ENCODE data around the gene PRKN.

Gene PRKN

DNA sequence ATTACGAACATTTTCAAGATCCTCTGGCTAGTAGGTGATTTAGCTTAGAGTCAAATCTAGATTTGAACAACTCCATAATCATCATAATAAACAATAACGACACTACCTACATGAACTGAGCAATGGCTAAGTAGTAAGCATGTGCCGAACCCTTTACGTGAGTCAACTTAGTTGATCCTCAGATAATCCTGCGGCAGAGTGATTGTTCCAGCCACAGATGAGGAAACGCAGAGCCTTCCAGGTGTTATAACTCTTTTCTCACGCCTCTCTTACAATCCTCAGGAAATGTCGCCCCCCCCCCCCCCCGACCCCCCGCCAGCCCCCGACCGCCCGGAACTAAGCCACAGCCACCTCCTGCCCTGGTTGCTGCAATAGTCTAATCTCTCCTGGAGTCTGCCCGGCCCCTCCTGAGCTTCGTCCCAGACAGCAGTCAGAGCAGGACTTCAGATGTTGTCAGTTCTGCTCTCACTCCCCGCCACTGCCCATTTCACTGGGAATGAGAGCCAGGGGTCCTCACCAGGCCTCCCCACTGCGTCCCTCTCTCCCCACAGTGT lies 1312.2 kb downstream of the PRKN start:
- no peak for DNase-seq (ENCODE audit: low read depth in 2 of 2)

DNA sequence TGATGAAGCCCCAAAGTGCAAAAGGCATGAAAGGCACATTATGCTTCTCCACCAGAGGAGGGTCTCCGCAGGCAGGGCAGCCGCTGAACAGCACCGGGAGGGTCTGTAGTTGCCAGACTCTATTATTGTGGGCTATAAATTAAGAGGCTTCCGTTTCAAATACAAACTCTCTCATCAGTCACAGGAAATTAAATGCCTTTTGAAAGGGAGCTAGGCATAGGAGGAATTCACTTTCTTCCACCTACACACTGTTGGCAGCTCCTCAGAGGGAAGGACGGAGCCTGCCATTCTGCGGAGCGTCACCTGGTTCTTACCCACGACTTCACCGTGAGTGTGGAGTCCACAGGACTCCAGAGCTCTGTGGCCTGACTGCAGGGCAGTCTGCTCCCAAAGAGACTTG lies 1312.9 kb downstream of the PRKN start:
- no peak for DNase-seq (ENCODE audit: low read depth in 2 of 2)

DNA sequence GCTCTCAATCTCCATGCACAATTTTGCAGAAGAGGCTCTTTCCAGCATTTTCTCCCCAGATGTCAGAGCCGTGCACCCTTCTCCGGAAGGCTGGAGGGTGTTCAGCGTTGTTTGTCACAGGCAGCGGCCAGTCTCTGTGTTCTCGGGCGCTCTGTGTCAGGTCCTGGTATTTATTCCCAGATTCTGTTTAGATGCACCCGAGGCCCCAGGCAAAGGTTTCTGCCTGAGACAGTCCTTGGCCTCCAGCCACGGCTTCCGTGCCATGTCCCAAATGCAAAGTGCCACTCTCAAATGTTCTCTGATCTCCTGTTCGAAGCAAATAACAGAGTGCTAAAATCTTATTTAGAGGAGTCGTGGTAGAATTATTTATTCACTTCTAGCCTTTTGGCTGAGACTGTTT lies 1313.4 kb downstream of the PRKN start:
- DNase-seq (ENCODE audit: low read depth in 2 of 2) = no peak

DNA sequence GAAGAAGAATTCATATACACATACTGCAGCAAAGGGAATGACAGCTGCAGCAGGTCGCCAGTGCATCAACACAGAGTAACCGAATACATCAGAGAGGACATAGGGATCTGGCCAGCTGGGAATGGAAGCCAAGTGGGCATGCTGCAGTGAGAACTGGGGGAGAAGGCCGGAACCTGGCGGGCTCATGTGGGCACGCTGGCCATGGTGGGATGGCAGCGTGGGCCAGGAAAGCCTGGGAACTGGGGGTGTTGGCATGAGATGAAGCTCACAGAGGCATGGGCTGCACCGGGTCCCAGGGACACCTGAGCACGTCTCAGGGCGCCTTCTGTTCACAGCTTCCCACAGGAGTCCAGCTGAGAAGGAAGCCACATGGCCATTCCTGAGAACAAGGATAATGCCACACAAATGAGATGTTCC lies 1314.2 kb downstream of the PRKN start:
- no peak for DNase-seq (ENCODE audit: low read depth in 2 of 2)

GRCh38 chr6:161412795-161413194 lies 1314.8 kb downstream of the PRKN start:
- DNase-seq (ENCODE audit: low read depth in 2 of 2) = no peak

DNA sequence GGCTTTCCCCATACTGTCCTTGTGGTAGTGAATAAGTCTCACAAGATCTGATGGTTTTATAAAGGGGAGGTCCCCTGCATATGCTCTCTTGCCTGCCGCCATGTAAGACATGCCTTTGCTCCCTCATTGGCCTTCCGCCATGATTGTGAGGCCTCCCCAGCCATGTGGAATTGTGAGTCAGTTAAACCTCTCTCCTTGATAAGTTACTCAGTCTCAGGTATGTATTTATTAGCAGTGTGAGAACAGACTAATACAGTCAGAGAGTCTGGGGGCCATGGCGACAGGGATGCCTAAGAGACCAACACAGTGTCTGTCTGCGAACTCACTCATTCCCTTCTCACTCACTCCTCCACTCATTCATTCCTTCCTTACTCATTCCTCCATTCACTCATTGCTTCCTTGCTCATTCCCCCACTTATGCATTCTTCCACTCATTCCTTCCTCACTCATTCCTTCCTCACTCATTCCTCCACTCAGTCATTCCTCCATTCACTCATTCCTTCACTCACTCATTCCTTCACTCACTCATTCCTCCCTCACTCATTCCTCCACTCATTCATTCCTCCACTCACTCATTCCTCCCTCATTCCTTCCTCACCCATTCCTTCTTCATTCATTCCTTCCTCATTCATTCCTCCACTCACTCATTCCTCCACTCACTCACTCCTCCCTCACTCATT lies 1316.2 kb downstream of the PRKN start:
- no peak for DNase-seq (ENCODE audit: low read depth in 2 of 2)

GRCh38 chr6:161410736-161411135 lies 1316.8 kb downstream of the PRKN start:
- DNase-seq (ENCODE audit: low read depth in 2 of 2) = no peak

DNA sequence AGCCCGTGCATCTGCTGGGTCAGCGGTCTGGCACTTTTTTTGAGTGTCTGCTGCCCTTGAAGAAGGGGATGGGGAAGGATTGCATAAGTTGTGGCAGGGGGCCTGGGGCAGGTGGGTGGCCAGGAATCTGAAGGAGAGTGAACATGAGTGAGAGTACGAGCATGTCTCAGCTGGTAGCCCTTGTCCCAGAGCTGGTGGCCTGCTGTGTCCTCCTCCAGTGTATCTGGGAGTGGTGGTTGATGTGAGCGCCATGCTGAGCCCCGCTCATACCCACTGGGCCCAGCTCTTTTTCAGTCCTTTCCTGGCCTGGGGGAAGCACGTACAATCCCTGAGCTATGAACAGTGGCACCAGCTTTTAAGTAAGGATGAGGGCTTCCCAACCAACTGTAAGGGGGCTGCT lies 1317.5 kb downstream of the PRKN start:
- no peak for DNase-seq (ENCODE audit: low read depth in 2 of 2)

- DNase-seq (ENCODE audit: low read depth in 2 of 2) = no peak
Observed at GRCh38 chr6:161409353-161409752, 1318.2 kb downstream of the PRKN start.

- no peak for DNase-seq (ENCODE audit: low read depth in 2 of 2)
Observed at GRCh38 chr6:161408041-161408440, 1319.5 kb downstream of the PRKN start.

DNA sequence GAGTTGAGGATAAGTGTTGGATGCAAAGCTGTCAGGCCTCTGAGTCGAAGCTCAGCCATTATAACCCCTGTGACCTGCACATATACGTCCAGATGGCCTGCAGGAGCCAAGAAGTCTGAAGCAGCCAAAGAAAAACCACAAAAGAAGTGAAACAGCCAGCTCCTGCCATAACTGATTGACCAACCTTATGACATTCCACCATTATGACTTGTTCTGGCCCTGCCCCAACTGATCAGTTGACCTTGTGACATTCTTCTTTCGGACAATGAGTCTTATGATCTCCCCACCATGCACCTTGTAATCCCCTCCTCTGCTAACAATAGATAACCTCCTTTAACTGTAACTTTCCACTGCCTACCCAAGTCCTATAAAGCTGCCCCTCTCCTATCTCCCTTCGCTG lies 1320.0 kb downstream of the PRKN start:
- DNase-seq (ENCODE audit: low read depth in 2 of 2) = no peak

- DNase-seq (ENCODE audit: low read depth in 2 of 2) = no peak
Observed at GRCh38 chr6:161407115-161407514, 1320.5 kb downstream of the PRKN start.

GRCh38 chr6:161406646-161407045 lies 1320.9 kb downstream of the PRKN start:
- no peak for DNase-seq (ENCODE audit: low read depth in 2 of 2)

- DNase-seq (ENCODE audit: low read depth in 2 of 2) = no peak
Observed at GRCh38 chr6:161405418-161405817, 1322.1 kb downstream of the PRKN start.

GRCh38 chr6:161403717-161404116 lies 1323.8 kb downstream of the PRKN start:
- DNase-seq (ENCODE audit: low read depth in 2 of 2) = no peak

GRCh38 chr6:161401587-161402309 lies 1325.8 kb downstream of the PRKN start:
- no peak for DNase-seq (ENCODE audit: low read depth in 2 of 2)

DNA sequence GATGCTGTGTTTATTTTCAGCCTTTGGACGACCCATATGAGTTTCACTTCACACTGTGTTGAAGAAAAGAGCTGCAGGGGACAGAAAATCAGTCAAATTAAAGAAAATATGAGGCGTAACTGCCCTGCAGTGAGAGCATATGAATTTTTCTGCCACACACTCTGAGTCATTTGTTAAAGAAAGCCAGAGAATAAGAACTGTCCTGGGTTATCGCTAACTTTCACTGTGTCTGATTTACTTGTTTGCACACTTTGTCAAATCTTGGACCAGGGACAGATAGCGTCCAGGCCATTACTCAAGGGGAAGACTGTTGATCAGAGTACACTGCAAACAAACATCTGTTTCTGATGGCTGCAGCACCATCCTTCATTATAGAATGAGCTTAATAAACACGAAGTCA lies 1326.9 kb downstream of the PRKN start:
- no peak for DNase-seq (ENCODE audit: low read depth in 2 of 2)

DNA sequence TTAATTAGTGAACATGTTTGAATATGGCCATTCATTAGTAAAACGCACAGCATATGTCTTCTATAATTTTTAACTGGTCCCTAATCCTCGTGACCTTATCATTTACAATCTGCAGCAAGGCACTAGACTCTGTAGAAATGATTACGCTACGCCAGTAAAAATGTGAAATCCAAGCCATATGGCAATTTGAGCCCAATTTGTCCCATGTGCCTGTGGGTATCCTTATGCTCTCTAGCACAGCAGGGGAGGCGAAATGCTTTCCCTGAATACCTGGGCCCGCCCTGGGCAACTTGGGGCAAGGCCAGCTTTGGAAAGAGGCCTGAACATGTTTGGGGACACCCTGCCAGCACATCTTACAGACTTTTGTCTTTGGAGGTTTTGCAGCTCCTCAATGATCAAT lies 1331.0 kb downstream of the PRKN start:
- DNase-seq (ENCODE audit: low read depth in 2 of 2) = no peak

GRCh38 chr6:161395716-161396231 lies 1331.8 kb downstream of the PRKN start:
- DNase-seq (ENCODE audit: low read depth in 2 of 2) = no peak

DNA sequence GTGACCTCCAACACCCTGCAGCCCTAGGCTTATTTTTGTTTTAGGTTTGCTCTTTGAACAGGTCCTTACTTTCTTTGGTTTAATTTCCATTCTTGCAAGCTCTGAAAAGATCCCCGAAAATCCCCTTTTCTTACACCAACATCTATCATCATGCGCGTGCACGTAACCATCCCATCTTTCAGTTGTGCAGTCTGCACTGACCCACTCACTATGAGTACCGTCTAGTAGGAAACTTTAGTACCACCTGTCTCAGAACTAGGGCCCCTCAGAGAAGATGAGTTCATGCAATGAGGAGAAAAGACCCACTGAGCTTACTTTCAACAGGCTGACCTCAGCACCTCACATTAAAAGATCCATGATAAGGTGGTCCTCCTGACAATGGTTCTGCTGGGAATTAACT lies 1333.1 kb downstream of the PRKN start:
- DNase-seq (ENCODE audit: low read depth in 2 of 2) = no peak

DNA sequence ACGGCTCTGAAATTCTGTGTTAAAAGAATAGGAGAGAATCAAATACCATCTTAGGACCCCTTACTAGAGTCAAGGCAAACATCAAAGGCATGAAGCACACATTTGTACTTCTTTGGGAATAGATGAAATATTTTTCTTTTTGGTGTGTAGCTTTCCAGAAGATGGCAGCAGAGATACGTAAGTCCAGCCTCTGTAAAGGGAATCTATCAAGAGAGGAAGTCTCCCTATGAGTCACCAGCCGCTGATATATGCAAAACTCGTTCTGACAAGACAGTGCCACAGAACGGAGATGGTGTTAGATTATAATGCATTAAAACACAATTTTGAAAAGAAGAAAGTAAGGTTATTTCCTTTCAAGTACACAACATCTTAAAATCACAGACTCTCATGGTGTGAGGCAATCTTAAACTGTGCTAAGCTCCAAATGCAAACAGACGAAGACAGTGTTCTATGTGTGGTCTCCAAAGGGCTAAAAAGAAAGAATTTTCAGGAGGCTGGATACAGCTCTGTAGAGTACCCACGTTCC lies 1333.7 kb downstream of the PRKN start:
- peak in 1 of 2 donors; percentile 23 for DNase-seq (ENCODE audit: low read depth in 2 of 2)

DNA sequence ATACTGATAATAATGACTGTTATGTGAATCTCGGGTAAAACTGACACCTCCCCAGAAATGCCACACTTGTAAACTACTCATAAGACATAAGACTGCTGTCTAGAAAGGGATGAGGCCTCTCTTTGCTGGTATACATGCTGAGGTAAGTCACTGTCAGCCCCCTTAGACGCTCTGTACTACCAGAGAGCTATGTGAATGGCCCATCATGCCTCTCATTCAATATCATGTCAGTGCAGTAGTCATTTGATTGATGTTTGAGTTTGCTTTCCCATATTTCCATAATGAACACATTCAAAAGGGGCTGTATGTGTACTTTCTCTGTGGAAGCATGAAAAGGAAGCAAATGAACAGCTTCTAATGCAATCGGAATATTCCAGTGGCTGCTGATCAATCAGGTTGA lies 1334.3 kb downstream of the PRKN start:
- no peak for DNase-seq (ENCODE audit: low read depth in 2 of 2)

DNA sequence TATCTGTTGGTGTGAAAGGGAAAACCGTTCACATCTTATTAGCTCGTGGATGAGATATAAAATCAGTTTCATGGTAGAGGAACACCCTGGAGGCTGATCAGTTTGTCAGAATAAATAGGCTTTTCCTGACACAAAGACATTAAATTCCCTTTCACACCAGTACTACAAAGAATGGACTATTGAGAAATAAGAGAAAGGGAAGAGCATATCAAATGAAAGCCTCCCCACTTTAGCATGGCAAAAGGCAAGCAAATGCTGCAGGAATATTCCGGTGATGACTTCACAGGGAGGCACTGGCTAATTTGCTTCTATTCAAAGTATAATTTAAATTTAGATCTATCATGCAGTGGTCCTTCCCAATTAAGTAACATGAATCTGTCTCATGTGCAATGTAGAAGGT lies 1337.8 kb downstream of the PRKN start:
- no peak for DNase-seq (ENCODE audit: low read depth in 2 of 2)
